NCI-H1694 treated with DMSO at 0.1 percent for 48 hours (cell line): ENCODE measurements around the gene MAGEH1.

Experiments used
- DNase-seq: peaks from one replicate; lab custom pipeline; 2025; lab: John Stamatoyannopoulos, UW

The MAGEH1 gene

DNA sequence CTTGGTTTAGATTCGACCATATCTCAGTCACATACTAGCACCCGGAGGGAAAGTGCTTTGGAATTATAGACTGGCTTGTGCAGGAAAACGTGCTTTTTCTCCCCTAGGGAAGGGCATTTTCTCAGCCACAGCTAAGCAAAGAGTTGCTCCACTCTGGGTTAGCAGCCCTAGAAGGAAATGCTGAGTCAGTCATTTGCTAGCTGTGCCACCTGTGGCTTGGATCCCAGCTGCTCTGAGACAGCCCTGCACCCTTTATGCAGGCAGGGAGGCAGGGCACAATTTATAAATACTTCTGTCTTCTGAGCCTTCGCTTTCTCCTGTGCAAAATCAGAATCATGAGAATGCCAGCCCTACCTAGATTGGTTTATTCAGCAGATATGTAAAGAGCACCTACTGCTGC is 39.0 kb downstream of the MAGEH1 start:
- no peak for DNase-seq
